Neural cell (in vitro differentiated cells): ENCODE data around the gene TP53I3.

ENCODE experiments used
- EP300 ChIP-seq: fragments of 450-650 bp; conservative IDR thresholded peaks from 2 replicates; pipeline ENCODE4 v1.6.1; 2014; ENCODE audit warnings: antibody characterized with exemption, mild to moderate bottlenecking, moderate library complexity; ENCODE audit not compliant: poor library complexity, severe bottlenecking
- EZH2 ChIP-seq: fragments of 200-600, 300-800 bp; shearing (Covaris generic), sonication (generic); IDR thresholded peaks from 2 replicates; pipeline ENCODE4 v1.6.1; 2014; ENCODE audit warnings: antibody characterized with exemption, low read length, borderline replicate concordance, mild to moderate bottlenecking; ENCODE audit not compliant: insufficient read depth, poor library complexity, severe bottlenecking
- MXI1 ChIP-seq: fragments of 450-650 bp; conservative IDR thresholded peaks from 2 replicates; pipeline ENCODE4 v1.6.1; 2014; ENCODE audit warnings: antibody characterized with exemption, mild to moderate bottlenecking; ENCODE audit not compliant: poor library complexity, severe bottlenecking
- POLR2AphosphoS5 ChIP-seq: IDR thresholded peaks from 2 replicates; pipeline ENCODE4 v1.6.1; 2012
- RAD21 ChIP-seq: fragments of 450-650 bp; conservative IDR thresholded peaks from 2 replicates; pipeline ENCODE4 v1.6.1; 2014; ENCODE audit warnings: antibody characterized with exemption, mild to moderate bottlenecking, moderate library complexity
- SMC3 ChIP-seq: fragments of 450-650 bp; conservative IDR thresholded peaks from 2 replicates; pipeline ENCODE4 v1.6.1; 2014; ENCODE audit warnings: antibody characterized with exemption, mild to moderate bottlenecking, moderate library complexity; ENCODE audit not compliant: poor library complexity
- TAF1 ChIP-seq: IDR thresholded peaks from 2 replicates; pipeline ENCODE4 v1.6.1; 2012; ENCODE audit warnings: low read depth
- TF ChIP-seq, protein P1 (sequence below): fragments of 450-650 bp; IDR thresholded peaks from 2 replicates; pipeline ENCODE4 v1.5.1; 2014; ENCODE audit warnings: antibody characterized with exemption, mild to moderate bottlenecking, moderate library complexity; ENCODE audit not compliant: poor library complexity, severe bottlenecking
- TF ChIP-seq, protein P2 (sequence below): IDR thresholded peaks from 2 replicates; pipeline ENCODE4 v1.6.1; 2012; ENCODE audit warnings: borderline replicate concordance

DNA sequence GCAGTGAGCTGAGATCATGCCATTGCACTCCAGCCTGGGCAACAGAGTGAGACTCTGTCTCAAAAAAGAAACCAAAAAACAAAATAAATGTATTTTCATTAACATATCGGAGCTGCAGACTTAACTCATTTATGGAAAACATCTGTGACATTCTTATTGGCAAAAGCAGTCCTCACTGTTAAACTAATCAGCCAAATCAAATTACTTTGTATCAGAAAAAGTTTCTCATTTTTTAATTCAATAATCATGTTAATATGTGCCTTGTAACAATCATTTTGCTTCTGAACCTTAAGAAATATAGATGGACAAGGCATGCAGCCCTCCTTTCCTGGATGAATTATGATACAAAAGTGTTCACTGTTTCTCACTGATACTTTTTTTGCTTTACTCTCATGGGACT lies 18.0 kb upstream of the TP53I3 start:
- TF ChIP-seq, protein P1, sequence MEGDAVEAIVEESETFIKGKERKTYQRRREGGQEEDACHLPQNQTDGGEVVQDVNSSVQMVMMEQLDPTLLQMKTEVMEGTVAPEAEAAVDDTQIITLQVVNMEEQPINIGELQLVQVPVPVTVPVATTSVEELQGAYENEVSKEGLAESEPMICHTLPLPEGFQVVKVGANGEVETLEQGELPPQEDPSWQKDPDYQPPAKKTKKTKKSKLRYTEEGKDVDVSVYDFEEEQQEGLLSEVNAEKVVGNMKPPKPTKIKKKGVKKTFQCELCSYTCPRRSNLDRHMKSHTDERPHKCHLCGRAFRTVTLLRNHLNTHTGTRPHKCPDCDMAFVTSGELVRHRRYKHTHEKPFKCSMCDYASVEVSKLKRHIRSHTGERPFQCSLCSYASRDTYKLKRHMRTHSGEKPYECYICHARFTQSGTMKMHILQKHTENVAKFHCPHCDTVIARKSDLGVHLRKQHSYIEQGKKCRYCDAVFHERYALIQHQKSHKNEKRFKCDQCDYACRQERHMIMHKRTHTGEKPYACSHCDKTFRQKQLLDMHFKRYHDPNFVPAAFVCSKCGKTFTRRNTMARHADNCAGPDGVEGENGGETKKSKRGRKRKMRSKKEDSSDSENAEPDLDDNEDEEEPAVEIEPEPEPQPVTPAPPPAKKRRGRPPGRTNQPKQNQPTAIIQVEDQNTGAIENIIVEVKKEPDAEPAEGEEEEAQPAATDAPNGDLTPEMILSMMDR, result no peak
- TF ChIP-seq POLR2AphosphoS5 (no peak), TAF1 (no peak), EP300 (no peak), MXI1 (no peak), RAD21 (no peak), EZH2 (no peak), SMC3 (no peak)
- TF ChIP-seq, protein P2, sequence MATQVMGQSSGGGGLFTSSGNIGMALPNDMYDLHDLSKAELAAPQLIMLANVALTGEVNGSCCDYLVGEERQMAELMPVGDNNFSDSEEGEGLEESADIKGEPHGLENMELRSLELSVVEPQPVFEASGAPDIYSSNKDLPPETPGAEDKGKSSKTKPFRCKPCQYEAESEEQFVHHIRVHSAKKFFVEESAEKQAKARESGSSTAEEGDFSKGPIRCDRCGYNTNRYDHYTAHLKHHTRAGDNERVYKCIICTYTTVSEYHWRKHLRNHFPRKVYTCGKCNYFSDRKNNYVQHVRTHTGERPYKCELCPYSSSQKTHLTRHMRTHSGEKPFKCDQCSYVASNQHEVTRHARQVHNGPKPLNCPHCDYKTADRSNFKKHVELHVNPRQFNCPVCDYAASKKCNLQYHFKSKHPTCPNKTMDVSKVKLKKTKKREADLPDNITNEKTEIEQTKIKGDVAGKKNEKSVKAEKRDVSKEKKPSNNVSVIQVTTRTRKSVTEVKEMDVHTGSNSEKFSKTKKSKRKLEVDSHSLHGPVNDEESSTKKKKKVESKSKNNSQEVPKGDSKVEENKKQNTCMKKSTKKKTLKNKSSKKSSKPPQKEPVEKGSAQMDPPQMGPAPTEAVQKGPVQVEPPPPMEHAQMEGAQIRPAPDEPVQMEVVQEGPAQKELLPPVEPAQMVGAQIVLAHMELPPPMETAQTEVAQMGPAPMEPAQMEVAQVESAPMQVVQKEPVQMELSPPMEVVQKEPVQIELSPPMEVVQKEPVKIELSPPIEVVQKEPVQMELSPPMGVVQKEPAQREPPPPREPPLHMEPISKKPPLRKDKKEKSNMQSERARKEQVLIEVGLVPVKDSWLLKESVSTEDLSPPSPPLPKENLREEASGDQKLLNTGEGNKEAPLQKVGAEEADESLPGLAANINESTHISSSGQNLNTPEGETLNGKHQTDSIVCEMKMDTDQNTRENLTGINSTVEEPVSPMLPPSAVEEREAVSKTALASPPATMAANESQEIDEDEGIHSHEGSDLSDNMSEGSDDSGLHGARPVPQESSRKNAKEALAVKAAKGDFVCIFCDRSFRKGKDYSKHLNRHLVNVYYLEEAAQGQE, result no peak
